H1 (cell line): ENCODE measurements around the gene COLEC12. TPM values are rescaled to one million over a fixed set of nuclear protein-coding genes. Genes with fewer than 3 reads are reported as not detected.

Source experiments
- RFX5 ChIP-seq: IDR thresholded peaks from 2 replicates; pipeline ENCODE4 v1.6.1; 2011; ENCODE audit warnings: low read depth, low read length, improper control_type of control experiment, borderline replicate concordance
- RNF2 ChIP-seq: fragments of 200-900, 300-1000 bp; sonication (generic); IDR thresholded peaks from 2 replicates; pipeline ENCODE4 v1.7.1; 2016; ENCODE audit warnings: borderline replicate concordance, low read depth, mild to moderate bottlenecking, antibody characterized with exemption, low read length; ENCODE audit not compliant: poor library complexity, severe bottlenecking; ENCODE audit errors: missing control alignments
- TBP ChIP-seq: IDR thresholded peaks from 2 replicates; pipeline ENCODE4 v1.6.1; 2011; ENCODE audit warnings: low read depth, low read length, improper control_type of control experiment
- polyA plus RNA-seq, 7 experiments: library from polyadenylated mRNA; depleted of rRNA in 3 of 7; stranded (reverse) in 5 of 7; unstranded in 2 of 7; fragments of >200 nt in 5 of 7; fragments of 200-250 nt in 2 of 7; gene quantifications; 1 replicate in 5 of 7; 2 replicates in 1 of 7; 4 replicates in 1 of 7; pipeline versions ENCODE4 v1.2.1 to v1.2.3, GENCODE V29; 2011 to 2013; ENCODE audit warnings: missing spikeins in 2 of 7, mixed read lengths in 2 of 7
- total RNA-seq: library from RNA; stranded (reverse); fragmentation: NEBNext Ultra II Directional; extraction: Animal tissue kit (Norgen Biotek cat#: 25700); gene quantifications from 2 replicates; pipeline ENCODE4 v1.2.1, GENCODE V29; 2021

The COLEC12 gene
- total and polyA plus RNA-seq, 2 of the 8 experiments (the other 6 are each of a cell fraction or from before 2014, with no cell fraction given) = 0.44 to 2.3 TPM

GRCh38 chr18:424668-425067 lies 75.8 kb downstream of the COLEC12 start (continued):
- TF ChIP-seq RNF2 (no peak), RFX5 (no peak), TBP (no peak)
